ENCODE data around the gene ACTN2. TPM values are rescaled to one million over a fixed set of nuclear protein-coding genes. Genes with fewer than 3 reads are reported as not detected.
A peak's percentile ranks its signal among the peaks of the same experiment; 100 is the strongest.

The ACTN2 gene
- total and polyA plus RNA-seq, 2 experiments from 2014 or later = 0.17 to 0.57 TPM

DNA sequence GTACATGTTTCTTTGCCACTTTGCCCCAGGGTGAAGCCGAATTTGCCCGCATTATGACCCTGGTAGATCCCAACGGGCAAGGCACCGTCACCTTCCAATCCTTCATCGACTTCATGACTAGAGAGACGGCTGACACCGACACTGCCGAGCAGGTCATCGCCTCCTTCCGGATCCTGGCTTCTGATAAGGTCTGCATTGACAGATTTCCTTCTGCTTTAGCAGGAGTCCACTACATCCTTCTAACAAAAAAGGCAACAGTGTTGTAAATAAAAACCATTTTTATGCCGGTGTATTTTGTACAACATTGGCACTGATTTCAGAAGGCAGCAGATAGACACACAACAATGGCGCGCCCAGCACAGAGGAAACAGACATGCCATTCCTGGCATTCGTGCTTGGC is 74.7 kb downstream of the ACTN2 start:
- Histone ChIP-seq H2AFZ (no peak overlapping the region), H3K27ac (peak overlapping the region; percentile 5), H3K4me1 (ENCODE audit: insufficient read depth) (peaks cover 4% of the 10 kb centered on the region), H3K4me3 (no peak overlapping the region), H4K20me1 (ENCODE audit: insufficient read depth, poor library complexity, severe bottlenecking) (no peaks in the 10 kb centered on the region), H3K36me3 (replicated peaks; ENCODE audit: insufficient read depth, low read depth) (no peaks in the 10 kb centered on the region), H3K9me2 (replicated peaks; ENCODE audit: insufficient read depth) (no peaks in the 10 kb centered on the region), H3K9me3 (ENCODE audit: low read depth) (no peaks in the 10 kb centered on the region), H3K79me2 (no peaks in the 10 kb centered on the region), H3K4me2 (no peak overlapping the region), H3K27me3 (no peaks in the 10 kb centered on the region)
- no peak for DNase-seq (ENCODE audit: low spot score)
- TF ChIP-seq EZH2phosphoT487 (IDR thresholded peaks at IDR 0.05; ENCODE audit: low read depth, severe bottlenecking, unreplicated experiment) = no peak
- no peak for TF ChIP-seq CTCF (IDR thresholded peaks at IDR 0.05; ENCODE audit: poor library complexity)
- TF ChIP-seq EZH2 (IDR thresholded peaks at IDR 0.05; ENCODE audit: borderline replicate concordance) = no peak
- WGBS (ENCODE audit: low lambda C conversion rate, missing lambda C conversion rate) = 72% methylated on average over 14 of the region's 14 CpGs

DNA sequence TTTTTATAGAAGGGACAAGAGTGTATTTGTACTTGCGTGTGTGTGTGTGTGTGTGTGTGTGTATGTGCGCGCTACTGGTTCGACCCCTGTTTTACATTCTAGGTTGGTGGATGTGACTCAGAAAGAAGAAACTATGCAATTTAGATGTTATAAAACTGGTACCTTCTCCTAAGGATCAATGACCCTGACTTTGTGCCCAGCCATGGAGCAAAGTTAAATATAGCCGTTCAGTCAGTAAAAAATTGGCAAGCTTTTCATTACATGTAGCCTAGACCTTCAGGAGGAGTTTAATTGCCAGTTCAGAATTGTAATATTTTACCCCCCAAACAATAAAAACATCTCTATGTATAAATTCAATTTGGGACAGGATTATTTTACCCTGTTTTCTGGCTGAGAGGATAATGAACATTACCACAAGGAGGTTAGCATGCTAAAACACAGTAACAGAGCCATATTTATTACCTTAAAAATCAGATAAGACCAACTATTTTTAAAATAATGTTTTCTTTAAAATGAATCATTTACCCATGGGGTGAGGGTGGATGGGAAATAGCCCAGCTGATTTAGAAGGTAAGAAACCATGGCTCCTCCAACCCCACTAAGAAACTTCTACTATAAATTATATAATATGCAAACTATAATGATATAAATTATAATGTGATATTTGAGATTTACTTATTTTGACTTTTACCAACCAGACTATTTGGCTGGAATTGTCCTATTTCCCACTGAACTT is 75.3 kb downstream of the ACTN2 start:
- no peak overlapping the region for H3K4me2 ChIP-seq
- TF ChIP-seq EZH2 (IDR thresholded peaks at IDR 0.05; ENCODE audit: borderline replicate concordance) (no peak), EZH2phosphoT487 (IDR thresholded peaks at IDR 0.05; ENCODE audit: low read depth, severe bottlenecking, unreplicated experiment) (no peak), CTCF (IDR thresholded peaks at IDR 0.05; ENCODE audit: poor library complexity) (no peak)
- 92% methylated on average over 5 of the region's 5 CpGs for WGBS (ENCODE audit: low lambda C conversion rate, missing lambda C conversion rate)

DNA sequence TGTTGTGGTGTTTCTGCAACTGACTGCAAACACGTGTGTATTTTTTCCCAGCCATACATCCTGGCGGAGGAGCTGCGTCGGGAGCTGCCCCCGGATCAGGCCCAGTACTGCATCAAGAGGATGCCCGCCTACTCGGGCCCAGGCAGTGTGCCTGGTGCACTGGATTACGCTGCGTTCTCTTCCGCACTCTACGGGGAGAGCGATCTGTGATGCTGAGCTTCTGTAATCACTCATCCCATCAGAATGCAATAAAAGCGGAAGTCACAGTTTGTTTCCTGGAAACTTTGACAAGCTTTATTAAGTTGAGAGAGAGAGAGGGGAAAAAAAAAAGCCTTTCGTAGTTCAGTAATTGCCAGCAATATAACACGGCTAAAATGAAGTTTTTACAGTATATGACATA is 76.1 kb downstream of the ACTN2 start:
- no peaks in the 10 kb centered on the region for H3K36me3 ChIP-seq (replicated peaks; ENCODE audit: insufficient read depth, low read depth)
- 78% methylated on average over 15 of the region's 15 CpGs for WGBS (ENCODE audit: low lambda C conversion rate, missing lambda C conversion rate)
- H3K9me3 ChIP-seq (ENCODE audit: low read depth) = no peaks in the 10 kb centered on the region
- no peak for DNase-seq (ENCODE audit: low spot score)
- no peak for TF ChIP-seq CTCF (IDR thresholded peaks at IDR 0.05; ENCODE audit: poor library complexity)
- TF ChIP-seq EZH2phosphoT487 (IDR thresholded peaks at IDR 0.05; ENCODE audit: low read depth, severe bottlenecking, unreplicated experiment) = no peak
- TF ChIP-seq EZH2 (IDR thresholded peaks at IDR 0.05; ENCODE audit: borderline replicate concordance) = no peak
- no peak overlapping the region for H2AFZ ChIP-seq
- no peaks in the 10 kb centered on the region for H3K79me2 ChIP-seq
- no peaks in the 10 kb centered on the region for H3K27me3 ChIP-seq
- no peak overlapping the region for H3K4me3 ChIP-seq
- no peak overlapping the region for H3K27ac ChIP-seq
- peaks cover 4% of the 10 kb centered on the region for H3K4me1 ChIP-seq (ENCODE audit: insufficient read depth)
- H4K20me1 ChIP-seq (ENCODE audit: insufficient read depth, poor library complexity, severe bottlenecking) = no peaks in the 10 kb centered on the region
- no peaks in the 10 kb centered on the region for H3K9me2 ChIP-seq (replicated peaks; ENCODE audit: insufficient read depth)
- no peak overlapping the region for H3K4me2 ChIP-seq

More for the DNA sequence above, 75.3 kb downstream of the ACTN2 start:
- no peaks in the 10 kb centered on the region for H4K20me1 ChIP-seq (ENCODE audit: insufficient read depth, poor library complexity, severe bottlenecking)
- peaks cover 4% of the 10 kb centered on the region for H3K4me1 ChIP-seq (ENCODE audit: insufficient read depth)
- DNase-seq (ENCODE audit: low spot score) = no peak
- H3K9me3 ChIP-seq (ENCODE audit: low read depth) = no peaks in the 10 kb centered on the region
- no peaks in the 10 kb centered on the region for H3K27me3 ChIP-seq
- H2AFZ ChIP-seq = no peak overlapping the region
- peak overlapping the region; percentile 5 for H3K27ac ChIP-seq
- no peak overlapping the region for H3K4me3 ChIP-seq
- H3K9me2 ChIP-seq (replicated peaks; ENCODE audit: insufficient read depth) = no peaks in the 10 kb centered on the region
- no peaks in the 10 kb centered on the region for H3K79me2 ChIP-seq
- H3K36me3 ChIP-seq (replicated peaks; ENCODE audit: insufficient read depth, low read depth) = no peaks in the 10 kb centered on the region

Measured in hepatocyte (in vitro differentiated cells).